Muscle layer of colon (tissue), 2 donors: Measurements from ENCODE around the gene MZT2A.
"Not testable (repeated sequence)": the region's sequence is repeated elsewhere in the genome, so short reads cannot be mapped to it uniquely, and the experiment has no call there.

Experiments used
- H3K27ac ChIP-seq: one replicate; pipeline ENCODE4 v1.7.0; 2013; ENCODE audit warnings: low read depth, mild to moderate bottlenecking, low read length, moderate library complexity
- H3K27me3 ChIP-seq, 2 donors: one replicate each; pipeline ENCODE4 v1.7.0; 2013; ENCODE audit warnings: low read length in 2 of 2, mild to moderate bottlenecking in 2 of 2; ENCODE audit not compliant: insufficient read depth in 2 of 2, control insufficient read depth in 1 of 2
- H3K36me3 ChIP-seq: one replicate; pipeline ENCODE4 v1.7.0; 2013; ENCODE audit warnings: mild to moderate bottlenecking, low read length; ENCODE audit not compliant: insufficient read depth
- H3K4me1 ChIP-seq: one replicate; pipeline ENCODE4 v1.7.0; 2013; ENCODE audit warnings: mild to moderate bottlenecking, low read length; ENCODE audit not compliant: insufficient read depth
- H3K4me3 ChIP-seq, 2 donors: one replicate each; pipeline ENCODE4 v1.7.0; 2013; ENCODE audit warnings: low read length in 2 of 2, low read depth in 1 of 2, mild to moderate bottlenecking in 1 of 2, moderate library complexity in 1 of 2
- H3K9ac ChIP-seq: one replicate; pipeline ENCODE4 v1.7.0; 2013; ENCODE audit warnings: low read length
- H3K9me3 ChIP-seq: one replicate; pipeline ENCODE4 v1.7.0; 2013; ENCODE audit warnings: mild to moderate bottlenecking, low read length
- donor health status: abdominal sarcoma.
- donor health status: Adenocarcinoma of cecum.

MZT2A gene

GRCh38 chr2:131483981-131484820, 8.0 kb downstream of the MZT2A start:
- not testable (repeated sequence) for H3K27me3 ChIP-seq, H3K9ac ChIP-seq, H3K36me3 ChIP-seq, H3K9me3 ChIP-seq, H3K27ac ChIP-seq, H3K4me3 ChIP-seq, H3K4me1 ChIP-seq

- H3K27ac ChIP-seq, H3K4me1 ChIP-seq, H3K4me3 ChIP-seq, H3K27me3 ChIP-seq, H3K9me3 ChIP-seq, H3K36me3 ChIP-seq, H3K9ac ChIP-seq: not testable (repeated sequence)
Measured at GRCh38 chr2:131482506-131483155, 9.6 kb downstream of the MZT2A start.

- H3K27me3 ChIP-seq, H3K4me1 ChIP-seq, H3K4me3 ChIP-seq, H3K9me3 ChIP-seq, H3K27ac ChIP-seq, H3K36me3 ChIP-seq, H3K9ac ChIP-seq: not testable (repeated sequence)
Measured at GRCh38 chr2:131480351-131480750, 11.8 kb downstream of the MZT2A start.

GRCh38 chr2:131478850-131479461, 13.2 kb downstream of the MZT2A start:
- not testable (repeated sequence) for H3K9ac ChIP-seq, H3K4me3 ChIP-seq, H3K4me1 ChIP-seq, H3K36me3 ChIP-seq, H3K9me3 ChIP-seq, H3K27me3 ChIP-seq, H3K27ac ChIP-seq

GRCh38 chr2:131478074-131478849, 13.9 kb downstream of the MZT2A start:
- H3K4me3 ChIP-seq, H3K27me3 ChIP-seq, H3K9me3 ChIP-seq, H3K27ac ChIP-seq, H3K9ac ChIP-seq, H3K4me1 ChIP-seq, H3K36me3 ChIP-seq: not testable (repeated sequence)

- not testable (repeated sequence) for H3K4me3 ChIP-seq, H3K9ac ChIP-seq, H3K9me3 ChIP-seq, H3K36me3 ChIP-seq, H3K27me3 ChIP-seq, H3K27ac ChIP-seq, H3K4me1 ChIP-seq
Measured at GRCh38 chr2:131477227-131477626, 15.0 kb downstream of the MZT2A start.

GRCh38 chr2:131476363-131476762, 15.8 kb downstream of the MZT2A start:
- H3K4me1 ChIP-seq, H3K27me3 ChIP-seq, H3K36me3 ChIP-seq, H3K9me3 ChIP-seq, H3K4me3 ChIP-seq, H3K27ac ChIP-seq, H3K9ac ChIP-seq: not testable (repeated sequence)

- Histone ChIP-seq H3K9me3 (no peaks in the 10 kb centered on the region), H3K27ac (no peak within 1 kb of the TSS), H3K4me3 (no peak within 1 kb of the TSS), H3K9ac (no peak within 1 kb of the TSS), H3K4me1 (no peaks in the 10 kb centered on the region), H3K27me3 (no peaks in the 10 kb centered on the region), H3K36me3 (no peaks in the 10 kb centered on the region)
Measured at GRCh38 chr2:131475831-131476230, 16.4 kb downstream of the MZT2A start, which contains the start of gene TUBA3D. TSS of gene TUBA3D (plus strand) at chr2:131476119. CDS start at chr2:131476200, 81 bp downstream.

GRCh38 chr2:131473266-131473665, 18.9 kb downstream of the MZT2A start:
- H3K27me3 ChIP-seq, H3K36me3 ChIP-seq, H3K9ac ChIP-seq, H3K9me3 ChIP-seq, H3K27ac ChIP-seq, H3K4me1 ChIP-seq, H3K4me3 ChIP-seq: not testable (repeated sequence)

GRCh38 chr2:131471624-131472023, 20.6 kb downstream of the MZT2A start:
- not testable (repeated sequence) for H3K9ac ChIP-seq, H3K27me3 ChIP-seq, H3K27ac ChIP-seq, H3K9me3 ChIP-seq, H3K4me3 ChIP-seq, H3K36me3 ChIP-seq, H3K4me1 ChIP-seq

- not testable (repeated sequence) for H3K9me3 ChIP-seq, H3K27me3 ChIP-seq, H3K27ac ChIP-seq, H3K4me3 ChIP-seq, H3K9ac ChIP-seq, H3K36me3 ChIP-seq, H3K4me1 ChIP-seq
Measured at GRCh38 chr2:131470944-131471343, 21.3 kb downstream of the MZT2A start.
